Measurements from ENCODE around the gene NKD2. TPM values are rescaled to one million over a fixed set of nuclear protein-coding genes. Genes with fewer than 3 reads are reported as not detected.
"Not testable (repeated sequence)": the region's sequence is repeated elsewhere in the genome, so short reads cannot be mapped to it uniquely, and the experiment has no call there.

Gene NKD2
- total and polyA plus RNA-seq, 2 of the 4 experiments (the other 2 are of a cell fraction) = not detected

- no peaks in the 10 kb centered on the region for H4K20me1 ChIP-seq (ENCODE audit: insufficient read depth, low read length)
- DNase-seq (no peak), ATAC-seq (ENCODE audit: low read depth) (no peak)
- no peak overlapping the region for H3K27ac ChIP-seq (ENCODE audit: insufficient read depth, low read length)
- no peak overlapping the region for H4K8ac ChIP-seq (ENCODE audit: low read depth in 2 of 2, low read length in 2 of 2)
- H3K27me3 ChIP-seq (ENCODE audit: control insufficient read depth, insufficient read depth, low read length) = peaks cover 48% of the 10 kb centered on the region
- in situ Hi-C loops (cut with MboI; ENCODE audit: low sequenced_read_pairs) = no loop called here
- H3K4me3 ChIP-seq (ENCODE audit: insufficient read depth, low read depth, low read length) = no peak overlapping the region
- CTCF ChIA-PET = no interaction called here
- BruUV-seq (replicated peaks) = no TSS peak
- H3K14ac ChIP-seq (replicated peaks; ENCODE audit: low read depth, low read length) = no peak overlapping the region
- H3K9me3 ChIP-seq (ENCODE audit: control insufficient read depth, insufficient read depth, low read length) = no peaks in the 10 kb centered on the region
- no peak overlapping the region for H2AK9ac ChIP-seq (replicated peaks; ENCODE audit: low read depth, low read length, poor library complexity)
- no peak overlapping the region for H2BK15ac ChIP-seq (ENCODE audit: low read depth, low read length)
- no peak overlapping the region for H3K56ac ChIP-seq (ENCODE audit: extremely low read depth, insufficient read depth, low read length)
- no peak overlapping the region for H3K4ac ChIP-seq (ENCODE audit: low read depth, low read length)
- H4K5ac ChIP-seq (ENCODE audit: low read depth, low read length) = no peak overlapping the region
- no peaks in the 10 kb centered on the region for H3K9me1 ChIP-seq (ENCODE audit: insufficient read depth, low read length)
- H2BK5ac ChIP-seq (ENCODE audit: low read depth, low read length, poor library complexity, severe bottlenecking) = no peak overlapping the region
- no peaks in the 10 kb centered on the region for H3K36me3 ChIP-seq (ENCODE audit: control insufficient read depth, insufficient read depth, low read length)
- H3K18ac ChIP-seq (ENCODE audit: low read depth, low read length) = no peak overlapping the region
- no peaks in the 10 kb centered on the region for H3K79me1 ChIP-seq (ENCODE audit: low read depth in 1 of 2, low read length in 2 of 2)
- H2BK120ac ChIP-seq (ENCODE audit: low read depth, low read length) = no peak overlapping the region
- TF ChIP-seq MAFK (IDR thresholded peaks at IDR 0.05; ENCODE audit: low read depth, low read length) (no peak), RFX5 (IDR thresholded peaks at IDR 0.05; ENCODE audit: low read depth, low read length) (no peak), USF2 (IDR thresholded peaks at IDR 0.05; ENCODE audit: low read depth, low read length) (no peak), FOS (IDR thresholded peaks at IDR 0.05; ENCODE audit: low read depth, low read length) (no peak)
- H3K23ac ChIP-seq (ENCODE audit: low read depth, low read length) = no peak overlapping the region
- no peak overlapping the region for H2BK20ac ChIP-seq (ENCODE audit: low read depth, low read length)
- H3K4me2 ChIP-seq (ENCODE audit: low read depth, low read length) = no peak overlapping the region
- peaks cover 7% of the 10 kb centered on the region; the same call in 1 of the 2 replicates for H3K4me1 ChIP-seq (ENCODE audit: control insufficient read depth, insufficient read depth, low read length)
- no peak overlapping the region for H2AK5ac ChIP-seq (ENCODE audit: low read depth, low read length)
- intact Hi-C loops (cut with micrococcal nuclease) = loop anchor here (10.0 kb wide), 1 partner anchor 114 kb away; the partner anchor contains the start of gene SLC12A7
- dilution Hi-C loops (cut with HindIII; ENCODE audit: low sequenced_read_pairs, unreplicated experiment) = no loop called here
- no peak overlapping the region for H3K9ac ChIP-seq (ENCODE audit: low read depth, low read length)
- WGBS, 2 experiments (ENCODE audit: extremely low coverage in 2 of 2, insufficient read length in 1 of 2) = 87% methylated on average over 7 of the region's 9 CpGs; no CpG with 5 or more reads in 1 of the 2 experiments
- H4K91ac ChIP-seq (ENCODE audit: insufficient read depth, low read depth, low read length) = no peak overlapping the region
- no peak overlapping the region for H2AFZ ChIP-seq (replicated peaks; ENCODE audit: low read length, poor library complexity)
- POLR2A ChIA-PET (ENCODE audit: unreplicated experiment) = no interaction called here
These were observed 8.3 kb upstream of the NKD2 start for GRCh38 chr5:1000329-1000728.

DNA sequence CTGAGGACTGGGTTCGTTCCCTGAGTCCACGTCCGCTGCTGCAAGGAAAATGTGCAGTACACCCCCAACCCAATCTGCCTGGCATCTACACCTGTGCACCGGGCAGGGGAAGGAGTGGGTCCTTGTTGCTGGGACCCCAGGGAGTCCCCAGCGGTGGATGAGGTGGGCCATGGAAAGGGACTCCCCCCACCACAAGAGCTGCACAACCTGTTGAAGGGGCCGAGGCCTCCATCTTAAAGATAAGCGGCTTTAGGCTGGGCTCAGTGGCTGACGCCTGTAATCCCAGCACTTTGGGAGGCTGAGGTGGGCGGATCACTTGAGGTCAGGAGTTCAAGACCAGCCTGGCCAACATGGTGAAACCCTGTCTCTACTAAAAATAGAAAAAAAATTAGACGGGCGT, 7.8 kb upstream of the NKD2 start:
- H3K14ac ChIP-seq (replicated peaks; ENCODE audit: low read depth, low read length); ATAC-seq (ENCODE audit: low read depth); H2AK9ac ChIP-seq (replicated peaks; ENCODE audit: low read depth, low read length, poor library complexity); H3K4me3 ChIP-seq (ENCODE audit: insufficient read depth, low read depth, low read length); H2BK20ac ChIP-seq (ENCODE audit: low read depth, low read length); in situ Hi-C loops (cut with MboI; ENCODE audit: low sequenced_read_pairs); H2AFZ ChIP-seq (replicated peaks; ENCODE audit: low read length, poor library complexity); H2AK5ac ChIP-seq (ENCODE audit: low read depth, low read length); H4K91ac ChIP-seq (ENCODE audit: insufficient read depth, low read depth, low read length); H3K9ac ChIP-seq (ENCODE audit: low read depth, low read length); H4K8ac ChIP-seq (ENCODE audit: low read depth in 2 of 2, low read length in 2 of 2); H3K79me1 ChIP-seq (ENCODE audit: low read depth in 1 of 2, low read length in 2 of 2); H3K9me1 ChIP-seq (ENCODE audit: insufficient read depth, low read length); DNase-seq; CTCF ChIA-PET; H3K18ac ChIP-seq (ENCODE audit: low read depth, low read length); H2BK5ac ChIP-seq (ENCODE audit: low read depth, low read length, poor library complexity, severe bottlenecking); H3K4me2 ChIP-seq (ENCODE audit: low read depth, low read length); H3K4me1 ChIP-seq (ENCODE audit: control insufficient read depth, insufficient read depth, low read length); POLR2A ChIA-PET (ENCODE audit: unreplicated experiment); H4K5ac ChIP-seq (ENCODE audit: low read depth, low read length); H3K4ac ChIP-seq (ENCODE audit: low read depth, low read length); H3K36me3 ChIP-seq (ENCODE audit: control insufficient read depth, insufficient read depth, low read length); dilution Hi-C loops (cut with HindIII; ENCODE audit: low sequenced_read_pairs, unreplicated experiment); BruUV-seq (replicated peaks); H3K23ac ChIP-seq (ENCODE audit: low read depth, low read length); H2BK120ac ChIP-seq (ENCODE audit: low read depth, low read length); H2BK15ac ChIP-seq (ENCODE audit: low read depth, low read length); H3K9me3 ChIP-seq (ENCODE audit: control insufficient read depth, insufficient read depth, low read length); H4K20me1 ChIP-seq (ENCODE audit: insufficient read depth, low read length); H3K27ac ChIP-seq (ENCODE audit: insufficient read depth, low read length); H3K56ac ChIP-seq (ENCODE audit: extremely low read depth, insufficient read depth, low read length): not testable (repeated sequence)
- peaks cover 53% of the 10 kb centered on the region for H3K27me3 ChIP-seq (ENCODE audit: control insufficient read depth, insufficient read depth, low read length)
- WGBS, 2 experiments (ENCODE audit: extremely low coverage in 2 of 2, insufficient read length in 1 of 2) = no CpG with 5 or more reads among the region's 11 CpGs
- intact Hi-C loops (cut with micrococcal nuclease) = loop anchor here (10.0 kb wide), 1 partner anchor 114 kb away; the partner anchor contains the start of gene SLC12A7

Measured in IMR-90 (cell line).